GM13977 (cell line): Measurements from ENCODE around the gene TMEM30A.

Source experiments
- DNase-seq: peaks from one replicate; pipeline ENCODE4 v3.0.0; 2012; ENCODE audit warnings: low spot score
- in situ Hi-C: fragments of 300-500 bp; cut with MboI; formaldehyde crosslinking; loops from one replicate; pipeline ENCODE4 v1.12.0; 2022; ENCODE audit warnings: low sequenced_read_pairs, low pct_unique_long_range_greater_than_20kb, mixed read lengths, inconsistent platforms; ENCODE audit not compliant: unreplicated experiment
- TF ChIP-seq, protein P1 (sequence below): IDR thresholded peaks from 2 replicates; pipeline ENCODE4 v1.5.1; 2012; ENCODE audit warnings: mild to moderate bottlenecking, control low read depth; ENCODE audit not compliant: insufficient read depth; ENCODE audit errors: extremely low read depth, missing control alignments

Gene TMEM30A

DNA sequence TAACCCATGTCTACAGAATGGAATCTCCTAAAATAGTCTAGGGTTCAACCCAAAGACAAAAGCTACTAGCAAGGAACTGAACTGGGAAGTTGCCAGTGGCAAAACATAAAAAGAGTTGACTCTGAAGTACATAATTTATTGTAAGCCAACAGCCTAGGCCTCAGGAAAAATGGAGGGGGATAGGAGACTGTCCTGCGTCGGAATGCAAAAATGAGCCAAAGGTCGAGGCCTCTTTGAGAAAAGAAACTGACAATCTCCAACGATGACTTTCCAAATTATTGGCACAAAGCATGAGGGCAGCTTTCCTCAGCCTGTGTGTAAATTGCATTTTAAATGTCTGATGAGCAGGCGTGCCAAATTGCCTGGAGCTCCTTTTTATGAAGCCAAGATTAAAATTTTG lies 80.9 kb downstream of the TMEM30A start:
- DNase-seq: no peak
- in situ Hi-C loops: loop anchor here (25.0 kb wide), 2 partner anchors 791 to 1116 kb away; no protein-coding TSS in a partner anchor
- TF ChIP-seq, protein P1, sequence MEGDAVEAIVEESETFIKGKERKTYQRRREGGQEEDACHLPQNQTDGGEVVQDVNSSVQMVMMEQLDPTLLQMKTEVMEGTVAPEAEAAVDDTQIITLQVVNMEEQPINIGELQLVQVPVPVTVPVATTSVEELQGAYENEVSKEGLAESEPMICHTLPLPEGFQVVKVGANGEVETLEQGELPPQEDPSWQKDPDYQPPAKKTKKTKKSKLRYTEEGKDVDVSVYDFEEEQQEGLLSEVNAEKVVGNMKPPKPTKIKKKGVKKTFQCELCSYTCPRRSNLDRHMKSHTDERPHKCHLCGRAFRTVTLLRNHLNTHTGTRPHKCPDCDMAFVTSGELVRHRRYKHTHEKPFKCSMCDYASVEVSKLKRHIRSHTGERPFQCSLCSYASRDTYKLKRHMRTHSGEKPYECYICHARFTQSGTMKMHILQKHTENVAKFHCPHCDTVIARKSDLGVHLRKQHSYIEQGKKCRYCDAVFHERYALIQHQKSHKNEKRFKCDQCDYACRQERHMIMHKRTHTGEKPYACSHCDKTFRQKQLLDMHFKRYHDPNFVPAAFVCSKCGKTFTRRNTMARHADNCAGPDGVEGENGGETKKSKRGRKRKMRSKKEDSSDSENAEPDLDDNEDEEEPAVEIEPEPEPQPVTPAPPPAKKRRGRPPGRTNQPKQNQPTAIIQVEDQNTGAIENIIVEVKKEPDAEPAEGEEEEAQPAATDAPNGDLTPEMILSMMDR: no peak
